ENCODE results near the gene DMD.

DMD gene

DNA sequence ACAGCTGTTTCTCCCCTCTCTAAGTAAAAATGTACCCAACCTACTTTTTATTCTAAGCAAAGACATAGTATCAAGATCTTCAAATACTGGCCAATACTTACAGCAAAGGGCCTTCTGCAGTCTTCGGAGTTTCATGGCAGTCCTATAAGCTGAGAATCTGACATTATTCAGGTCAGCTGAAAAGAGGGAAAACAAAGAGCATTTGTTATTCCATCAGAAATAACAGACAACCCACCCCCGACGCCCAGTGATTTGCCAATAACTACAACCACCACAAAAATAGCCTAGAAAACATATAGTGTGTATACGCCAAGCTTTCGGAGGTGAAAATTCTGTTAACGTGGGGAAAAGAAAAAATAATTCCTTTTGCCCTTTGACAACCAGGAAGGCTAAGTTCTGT lies 1988.4 kb downstream of the DMD start:
- H3K27ac ChIP-seq (ENCODE audit: insufficient read depth in 1 of 2, low read depth in 1 of 2, low read length in 2 of 2, poor library complexity in 1 of 2, severe bottlenecking in 2 of 2), result no peak overlapping the region
- 71% methylated on average over 2 of the region's 6 CpGs for WGBS (ENCODE audit: insufficient coverage)
- H3K4me3 ChIP-seq (ENCODE audit: control insufficient read depth in 1 of 7, extremely low read depth in 1 of 7, insufficient read depth in 4 of 7, low read depth in 2 of 7, low read length in 6 of 7), result no peak overlapping the region
- ChIA-PET POLR2A (no interaction called here), CTCF (interaction anchor here (0.7 to 2.0 kb wide), 2 partner anchors 9 to 749 kb away, joined by 3 to 8 read pairs; no protein-coding TSS in a partner anchor)
- H3K4me1 ChIP-seq (ENCODE audit: control extremely low read depth in 1 of 4, control insufficient read depth in 4 of 4, insufficient read depth in 4 of 4, low read length in 3 of 4), result no peaks in the 10 kb centered on the region
- H3K9me3 ChIP-seq (ENCODE audit: control extremely low read depth in 1 of 5, control insufficient read depth in 4 of 5, insufficient read depth in 2 of 5, low read depth in 1 of 5, low read length in 4 of 5), result no peaks in the 10 kb centered on the region
- no peak for DNase-seq
- peaks cover 0 to 3% (median 0%) of the 10 kb centered on the region in 5 experiments for H3K27me3 ChIP-seq (replicated peaks in 2 of 5; ENCODE audit: control insufficient read depth in 4 of 5, insufficient read depth in 5 of 5, low read length in 4 of 5)
- H3K36me3 ChIP-seq (ENCODE audit: control insufficient read depth in 4 of 4, insufficient read depth in 4 of 4, low read length in 3 of 4), result no peaks in the 10 kb centered on the region

GRCh38 chrX:31219174-31219573 lies 1992.2 kb downstream of the DMD start:
- POLR2A ChIA-PET, result no interaction called here
- Histone ChIP-seq H3K9me3 (ENCODE audit: control extremely low read depth in 1 of 5, control insufficient read depth in 4 of 5, insufficient read depth in 2 of 5, low read depth in 1 of 5, low read length in 4 of 5) (no peaks in the 10 kb centered on the region), H3K36me3 (ENCODE audit: control insufficient read depth in 4 of 4, insufficient read depth in 4 of 4, low read length in 3 of 4) (no peaks in the 10 kb centered on the region), H3K4me1 (ENCODE audit: control extremely low read depth in 1 of 4, control insufficient read depth in 4 of 4, insufficient read depth in 4 of 4, low read length in 3 of 4) (peaks cover 0 to 6% (median 0%) of the 10 kb centered on the region in 4 experiments), H3K4me3 (ENCODE audit: control insufficient read depth in 1 of 7, extremely low read depth in 1 of 7, insufficient read depth in 4 of 7, low read depth in 2 of 7, low read length in 6 of 7) (no peak overlapping the region), H3K27me3 (replicated peaks in 2 of 5; ENCODE audit: control insufficient read depth in 4 of 5, insufficient read depth in 5 of 5, low read length in 4 of 5) (peaks cover 0 to 3% (median 0%) of the 10 kb centered on the region in 5 experiments), H3K27ac (ENCODE audit: insufficient read depth in 1 of 2, low read depth in 1 of 2, low read length in 2 of 2, poor library complexity in 1 of 2, severe bottlenecking in 2 of 2) (no peak overlapping the region)
- no peak for DNase-seq
- WGBS (ENCODE audit: insufficient coverage), result 71% methylated on average over 6 of the region's 6 CpGs
- CTCF ChIA-PET, result no interaction called here

DNA sequence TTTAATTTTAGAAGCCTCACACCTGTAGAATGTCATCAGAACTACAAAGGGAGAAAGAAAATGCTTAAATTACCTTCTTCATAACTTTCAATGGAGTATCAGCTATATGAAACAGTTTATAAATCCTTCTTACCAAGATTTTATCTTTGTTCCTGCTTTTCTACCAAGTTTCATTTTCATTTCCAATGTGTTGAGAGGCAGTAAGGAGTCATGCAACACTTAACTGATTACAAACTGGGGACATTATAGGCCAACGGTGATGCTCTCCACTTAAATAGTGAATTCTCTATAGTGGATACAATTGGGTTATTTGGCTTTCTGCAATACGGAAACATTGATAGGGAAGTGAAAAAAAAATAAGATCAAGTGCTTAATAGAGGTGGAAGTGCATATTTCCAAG lies 1994.3 kb downstream of the DMD start:
- H3K36me3 ChIP-seq (ENCODE audit: control insufficient read depth in 4 of 4, insufficient read depth in 4 of 4, low read length in 3 of 4), result no peaks in the 10 kb centered on the region
- H3K27ac ChIP-seq (ENCODE audit: insufficient read depth in 1 of 2, low read depth in 1 of 2, low read length in 2 of 2, poor library complexity in 1 of 2, severe bottlenecking in 2 of 2), result peak overlapping the region in 1 of 2 experiments; percentile 2
- H3K4me1 ChIP-seq (ENCODE audit: control extremely low read depth in 1 of 4, control insufficient read depth in 4 of 4, insufficient read depth in 4 of 4, low read length in 3 of 4), result peaks cover 0 to 6% (median 0%) of the 10 kb centered on the region in 4 experiments
- H3K4me3 ChIP-seq (ENCODE audit: control insufficient read depth in 1 of 7, extremely low read depth in 1 of 7, insufficient read depth in 4 of 7, low read depth in 2 of 7, low read length in 6 of 7), result peak overlapping the region in 1 of 7 experiments; percentile 16
- ChIA-PET POLR2A (no interaction called here), CTCF (no interaction called here)
- no peaks in the 10 kb centered on the region for H3K9me3 ChIP-seq (ENCODE audit: control extremely low read depth in 1 of 5, control insufficient read depth in 4 of 5, insufficient read depth in 2 of 5, low read depth in 1 of 5, low read length in 4 of 5)
- peak in 2 of 3 donors; percentile 41 to 53 for DNase-seq
- H3K27me3 ChIP-seq (replicated peaks in 2 of 5; ENCODE audit: control insufficient read depth in 4 of 5, insufficient read depth in 5 of 5, low read length in 4 of 5), result peaks cover 0 to 3% (median 0%) of the 10 kb centered on the region in 5 experiments
- 0% methylated on average over 1 of the region's 2 CpGs for whole genome bisulfite sequencing (ENCODE audit: insufficient coverage)

GRCh38 chrX:31215277-31215815 lies 1996.0 kb downstream of the DMD start:
- no peak for DNase-seq
- WGBS (ENCODE audit: insufficient coverage), result no CpG with 5 or more reads among the region's 7 CpGs
- no peaks in the 10 kb centered on the region for H3K36me3 ChIP-seq (ENCODE audit: control insufficient read depth in 4 of 4, insufficient read depth in 4 of 4, low read length in 3 of 4)
- ChIA-PET POLR2A (interaction anchor here (0.9 kb wide), 1 partner anchor 9 kb away, joined by 3 read pairs; no protein-coding TSS in a partner anchor), CTCF (interaction anchor here (1.0 to 2.4 kb wide), 4 partner anchors 13 to 209 kb away, joined by 3 to 13 read pairs (median 4); no protein-coding TSS in a partner anchor)
- no peaks in the 10 kb centered on the region for H3K9me3 ChIP-seq (ENCODE audit: control extremely low read depth in 1 of 5, control insufficient read depth in 4 of 5, insufficient read depth in 2 of 5, low read depth in 1 of 5, low read length in 4 of 5)
- no peak overlapping the region for H3K4me3 ChIP-seq (ENCODE audit: control insufficient read depth in 1 of 7, extremely low read depth in 1 of 7, insufficient read depth in 4 of 7, low read depth in 2 of 7, low read length in 6 of 7)
- peaks cover 0 to 3% (median 0%) of the 10 kb centered on the region in 5 experiments for H3K27me3 ChIP-seq (replicated peaks in 2 of 5; ENCODE audit: control insufficient read depth in 4 of 5, insufficient read depth in 5 of 5, low read length in 4 of 5)
- peaks cover 0 to 7% (median 1%) of the 10 kb centered on the region in 4 experiments for H3K4me1 ChIP-seq (ENCODE audit: control extremely low read depth in 1 of 4, control insufficient read depth in 4 of 4, insufficient read depth in 4 of 4, low read length in 3 of 4)
- H3K27ac ChIP-seq (ENCODE audit: insufficient read depth in 1 of 2, low read depth in 1 of 2, low read length in 2 of 2, poor library complexity in 1 of 2, severe bottlenecking in 2 of 2), result no peak overlapping the region

GRCh38 chrX:31213941-31214340 lies 1997.4 kb downstream of the DMD start:
- peak in 2 of 3 donors; percentile 27 to 35 for DNase-seq
- ChIA-PET POLR2A (interaction anchor here (1.1 kb wide), 1 partner anchor 83 kb away, joined by 3 read pairs; no protein-coding TSS in a partner anchor), CTCF (interaction anchor here (1.0 to 2.4 kb wide), 12 partner anchors 9 to 443 kb away, joined by 3 to 13 read pairs (median 5); no protein-coding TSS in a partner anchor)
- Histone ChIP-seq H3K9me3 (ENCODE audit: control extremely low read depth in 1 of 5, control insufficient read depth in 4 of 5, insufficient read depth in 2 of 5, low read depth in 1 of 5, low read length in 4 of 5) (no peaks in the 10 kb centered on the region), H3K27me3 (replicated peaks in 2 of 5; ENCODE audit: control insufficient read depth in 4 of 5, insufficient read depth in 5 of 5, low read length in 4 of 5) (peaks cover 0 to under 1% (median 0%) of the 10 kb centered on the region in 5 experiments), H3K4me1 (ENCODE audit: control extremely low read depth in 1 of 4, control insufficient read depth in 4 of 4, insufficient read depth in 4 of 4, low read length in 3 of 4) (peaks cover 0 to 7% (median 1%) of the 10 kb centered on the region in 4 experiments), H3K4me3 (ENCODE audit: control insufficient read depth in 1 of 7, extremely low read depth in 1 of 7, insufficient read depth in 4 of 7, low read depth in 2 of 7, low read length in 6 of 7) (no peak overlapping the region), H3K36me3 (ENCODE audit: control insufficient read depth in 4 of 4, insufficient read depth in 4 of 4, low read length in 3 of 4) (no peaks in the 10 kb centered on the region), H3K27ac (ENCODE audit: insufficient read depth in 1 of 2, low read depth in 1 of 2, low read length in 2 of 2, poor library complexity in 1 of 2, severe bottlenecking in 2 of 2) (no peak overlapping the region)

DNA sequence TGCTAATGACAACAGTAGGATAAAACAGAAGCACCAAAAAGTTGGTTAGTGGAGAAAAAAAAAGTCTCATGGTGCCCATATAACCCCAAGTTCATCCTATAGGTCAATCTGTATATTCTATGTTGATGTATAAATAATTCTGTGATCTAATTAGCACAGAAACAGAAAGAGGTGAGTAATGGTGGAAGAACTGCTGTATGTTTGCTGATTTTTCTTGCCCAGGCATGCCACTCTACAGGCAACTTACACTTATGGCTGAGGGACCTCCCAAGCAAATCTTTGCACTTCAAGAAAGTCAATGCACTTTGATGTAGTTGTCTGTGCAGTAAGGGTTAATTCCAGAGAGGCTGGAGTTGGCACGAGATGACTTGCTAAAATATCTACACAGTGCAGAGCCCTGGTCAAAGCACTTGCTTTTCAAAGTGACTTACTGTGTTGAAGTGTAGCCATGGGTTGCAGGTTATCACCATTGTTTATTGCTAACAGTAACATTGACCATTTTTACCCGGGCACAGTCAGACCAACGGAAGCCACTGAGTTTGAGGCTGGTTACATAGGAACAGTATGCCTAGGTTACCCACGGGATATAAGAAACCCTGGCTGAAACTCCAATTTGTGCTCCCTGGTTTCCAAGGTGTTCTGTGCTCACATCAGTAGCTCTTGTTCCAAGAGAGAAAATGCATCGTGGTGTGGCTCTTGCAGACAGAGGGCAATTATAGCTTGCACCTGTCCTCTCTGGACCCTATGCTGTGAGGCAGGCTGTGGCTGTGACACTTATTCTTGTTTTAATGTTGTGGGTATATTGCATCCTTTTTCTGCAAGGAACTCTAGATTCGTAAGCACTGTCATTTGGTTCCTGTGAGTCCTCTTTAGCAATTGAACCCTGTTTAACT lies 1998.2 kb downstream of the DMD start:
- WGBS (ENCODE audit: insufficient coverage), result 56% methylated on average over 5 of the region's 6 CpGs
- no peak overlapping the region for H3K4me3 ChIP-seq (ENCODE audit: control insufficient read depth in 1 of 7, extremely low read depth in 1 of 7, insufficient read depth in 4 of 7, low read depth in 2 of 7, low read length in 6 of 7)
- CTCF ChIA-PET, result interaction anchor here (1.0 to 2.4 kb wide), 11 partner anchors 9 to 444 kb away, joined by 3 to 13 read pairs (median 5); no protein-coding TSS in a partner anchor

More for the DNA sequence above, 1998.2 kb downstream of the DMD start:
- DNase-seq, result no peak
- Histone ChIP-seq H3K27me3 (replicated peaks in 2 of 5; ENCODE audit: control insufficient read depth in 4 of 5, insufficient read depth in 5 of 5, low read length in 4 of 5) (no peaks in the 10 kb centered on the region), H3K9me3 (ENCODE audit: control extremely low read depth in 1 of 5, control insufficient read depth in 4 of 5, insufficient read depth in 2 of 5, low read depth in 1 of 5, low read length in 4 of 5) (no peaks in the 10 kb centered on the region), H3K36me3 (ENCODE audit: control insufficient read depth in 4 of 4, insufficient read depth in 4 of 4, low read length in 3 of 4) (no peaks in the 10 kb centered on the region), H3K4me1 (ENCODE audit: control extremely low read depth in 1 of 4, control insufficient read depth in 4 of 4, insufficient read depth in 4 of 4, low read length in 3 of 4) (peaks cover 0 to 7% (median 1%) of the 10 kb centered on the region in 4 experiments), H3K27ac (ENCODE audit: insufficient read depth in 1 of 2, low read depth in 1 of 2, low read length in 2 of 2, poor library complexity in 1 of 2, severe bottlenecking in 2 of 2) (no peak overlapping the region)
- POLR2A ChIA-PET, result interaction anchor here (1.1 kb wide), 1 partner anchor 83 kb away, joined by 3 read pairs; no protein-coding TSS in a partner anchor
